PC-9 (cell line): ENCODE results near the gene TANC2.

ENCODE experiments used
- EZH2 ChIP-seq: fragments of 200-600 bp; sonication (generic); IDR thresholded peaks from 2 replicates; pipeline ENCODE4 v1.8.0; 2017; ENCODE audit warnings: antibody characterized with exemption, low read depth
- TF ChIP-seq, protein P1 (sequence below): fragments of 200-600 bp; sonication (generic); conservative IDR thresholded peaks from 2 replicates; pipeline ENCODE4 v1.6.1; 2017; ENCODE audit warnings: mixed run types, antibody characterized with exemption, mild to moderate bottlenecking, moderate library complexity

DNA sequence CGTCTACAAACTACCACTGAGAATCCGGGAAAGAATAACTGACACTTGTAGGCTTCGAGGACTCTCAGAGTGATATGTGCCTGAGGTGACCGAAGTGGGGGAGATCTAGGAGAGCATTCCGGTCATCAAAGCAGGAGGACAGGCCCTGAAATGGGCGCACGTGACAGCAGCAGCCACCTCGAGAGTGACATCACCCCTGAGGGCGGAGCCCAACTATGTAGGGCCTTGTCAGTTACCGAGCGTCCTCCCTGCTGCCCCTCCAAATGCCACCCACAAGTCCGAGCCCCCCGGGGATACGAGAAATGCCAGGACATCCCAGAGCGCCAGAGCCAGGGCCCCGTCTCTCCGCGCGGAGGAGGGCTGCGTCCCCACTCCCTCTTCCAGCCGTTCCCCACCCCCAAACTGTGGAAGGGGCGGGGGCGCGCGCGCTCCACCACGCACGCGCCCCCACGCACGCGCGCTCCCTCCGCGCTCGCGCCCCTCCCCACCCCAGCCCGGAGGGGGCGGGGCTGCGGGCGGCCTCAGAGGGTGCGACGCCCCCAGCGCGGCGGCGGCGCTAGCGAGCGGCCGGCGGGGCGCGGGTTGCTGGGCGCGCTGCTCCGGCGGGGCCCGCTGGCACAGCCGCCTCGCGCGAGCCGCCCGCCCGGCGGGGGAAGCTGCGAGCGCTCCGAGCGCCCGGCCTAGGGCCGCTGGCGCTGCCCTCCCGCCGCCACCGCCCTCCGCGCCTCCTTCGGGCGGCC is at the start of gene TANC2:
- TF ChIP-seq, protein P1, sequence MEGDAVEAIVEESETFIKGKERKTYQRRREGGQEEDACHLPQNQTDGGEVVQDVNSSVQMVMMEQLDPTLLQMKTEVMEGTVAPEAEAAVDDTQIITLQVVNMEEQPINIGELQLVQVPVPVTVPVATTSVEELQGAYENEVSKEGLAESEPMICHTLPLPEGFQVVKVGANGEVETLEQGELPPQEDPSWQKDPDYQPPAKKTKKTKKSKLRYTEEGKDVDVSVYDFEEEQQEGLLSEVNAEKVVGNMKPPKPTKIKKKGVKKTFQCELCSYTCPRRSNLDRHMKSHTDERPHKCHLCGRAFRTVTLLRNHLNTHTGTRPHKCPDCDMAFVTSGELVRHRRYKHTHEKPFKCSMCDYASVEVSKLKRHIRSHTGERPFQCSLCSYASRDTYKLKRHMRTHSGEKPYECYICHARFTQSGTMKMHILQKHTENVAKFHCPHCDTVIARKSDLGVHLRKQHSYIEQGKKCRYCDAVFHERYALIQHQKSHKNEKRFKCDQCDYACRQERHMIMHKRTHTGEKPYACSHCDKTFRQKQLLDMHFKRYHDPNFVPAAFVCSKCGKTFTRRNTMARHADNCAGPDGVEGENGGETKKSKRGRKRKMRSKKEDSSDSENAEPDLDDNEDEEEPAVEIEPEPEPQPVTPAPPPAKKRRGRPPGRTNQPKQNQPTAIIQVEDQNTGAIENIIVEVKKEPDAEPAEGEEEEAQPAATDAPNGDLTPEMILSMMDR = no peak
- TF ChIP-seq EZH2 = no peak
